SU-DHL-6 (cell line): ENCODE measurements around the gene MAP3K2.

Experiments
- H2AFZ ChIP-seq: fragments of 200-600 bp; sonication (generic); 2 replicates; pipeline ENCODE4 v1.6.1; 2014; ENCODE audit warnings: low read depth, mild to moderate bottlenecking, moderate library complexity, mixed read lengths, antibody characterized with exemption, low read length; ENCODE audit not compliant: severe bottlenecking
- H3F3A ChIP-seq: fragments of 200-600 bp; shearing (Covaris generic); 2 replicates; pipeline ENCODE4 v1.6.0; 2016; ENCODE audit warnings: antibody characterized with exemption, mild to moderate bottlenecking; ENCODE audit not compliant: insufficient read depth
- H3K27ac ChIP-seq: fragments of 200-600 bp; sonication (generic); 2 replicates; pipeline ENCODE4 v1.5.1; 2016; ENCODE audit warnings: low read depth, mild to moderate bottlenecking, low read length, moderate library complexity, mixed read lengths
- H3K27me3 ChIP-seq: fragments of 200-600 bp; sonication (generic), shearing (Covaris generic); 2 replicates; pipeline ENCODE4 v1.6.0; 2014; ENCODE audit warnings: mild to moderate bottlenecking, low read length
- H3K36me3 ChIP-seq: fragments of 200-600 bp; sonication (generic); 2 replicates; pipeline ENCODE4 v1.6.1; 2014; ENCODE audit warnings: mild to moderate bottlenecking, low read length, mixed read lengths
- H3K4me2 ChIP-seq: fragments of 300-600, 200-600 bp; shearing (Covaris generic), sonication (generic); 2 replicates; pipeline ENCODE4 v1.6.0; 2014; ENCODE audit warnings: low read length, low read depth, mild to moderate bottlenecking; ENCODE audit not compliant: poor library complexity, severe bottlenecking
- H3K4me3 ChIP-seq: fragments of 200-600 bp; sonication (generic); 2 replicates; pipeline ENCODE4 v1.5.1; 2014; ENCODE audit warnings: antibody characterized with exemption, low read length, mild to moderate bottlenecking, mixed read lengths; ENCODE audit not compliant: insufficient read depth, poor library complexity, severe bottlenecking
- H3K79me2 ChIP-seq: fragments of 200-600 bp; sonication (generic); 2 replicates; pipeline ENCODE4 v1.6.1; 2014; ENCODE audit warnings: mild to moderate bottlenecking, low read length, moderate library complexity; ENCODE audit not compliant: insufficient read depth
- H3K9ac ChIP-seq: fragments of 200-600 bp; sonication (generic); 2 replicates; pipeline ENCODE4 v1.7.0; 2014; ENCODE audit warnings: mild to moderate bottlenecking, low read length
- H3K9me2 ChIP-seq: fragments of 200-600 bp; sonication (generic); replicated peaks from 2 replicates; pipeline ENCODE4 v1.6.1; 2014; ENCODE audit warnings: low read length; ENCODE audit not compliant: insufficient read depth
- H3K9me3 ChIP-seq: fragments of 200-600 bp; sonication (generic); 2 replicates; pipeline ENCODE4 v1.6.1; 2014; ENCODE audit warnings: low read length, mixed read lengths; ENCODE audit not compliant: insufficient read depth
- H4K20me1 ChIP-seq: fragments of 200-600 bp; sonication (generic); 2 replicates; pipeline ENCODE4 v1.6.1; 2014; ENCODE audit warnings: low read depth, mild to moderate bottlenecking, antibody characterized with exemption, low read length, moderate library complexity, mixed read lengths
- EZH2phosphoT487 ChIP-seq: fragments of 200-600 bp; sonication (generic), shearing (Covaris generic); conservative IDR thresholded peaks from 2 replicates; pipeline ENCODE4 v1.6.1; 2018; ENCODE audit warnings: mild to moderate bottlenecking, antibody characterized with exemption, low read length, moderate library complexity, mixed read lengths
- TF ChIP-seq, protein P1 (sequence below): fragments of 200-600 bp; sonication (generic); IDR thresholded peaks from one replicate; pipeline ENCODE4 v1.5.1; 2017; ENCODE audit warnings: antibody characterized with exemption, mild to moderate bottlenecking, low read length, moderate library complexity; ENCODE audit not compliant: insufficient read depth, poor library complexity, severe bottlenecking

Gene MAP3K2

GRCh38 chr2:127417406-127417805, 29.6 kb upstream of the MAP3K2 start:
- H3K36me3 ChIP-seq = no peaks in the 10 kb centered on the region
- H3K27me3 ChIP-seq = no peaks in the 10 kb centered on the region
- no peaks in the 10 kb centered on the region for H3K9me3 ChIP-seq
- H2AFZ ChIP-seq = no peak overlapping the region
- H3K4me2 ChIP-seq = no peak overlapping the region
- no peaks in the 10 kb centered on the region for H4K20me1 ChIP-seq
- no peak overlapping the region for H3K27ac ChIP-seq
- no peaks in the 10 kb centered on the region for H3F3A ChIP-seq
- H3K9me2 ChIP-seq = no peaks in the 10 kb centered on the region
- H3K9ac ChIP-seq = no peak overlapping the region
- TF ChIP-seq, protein P1, sequence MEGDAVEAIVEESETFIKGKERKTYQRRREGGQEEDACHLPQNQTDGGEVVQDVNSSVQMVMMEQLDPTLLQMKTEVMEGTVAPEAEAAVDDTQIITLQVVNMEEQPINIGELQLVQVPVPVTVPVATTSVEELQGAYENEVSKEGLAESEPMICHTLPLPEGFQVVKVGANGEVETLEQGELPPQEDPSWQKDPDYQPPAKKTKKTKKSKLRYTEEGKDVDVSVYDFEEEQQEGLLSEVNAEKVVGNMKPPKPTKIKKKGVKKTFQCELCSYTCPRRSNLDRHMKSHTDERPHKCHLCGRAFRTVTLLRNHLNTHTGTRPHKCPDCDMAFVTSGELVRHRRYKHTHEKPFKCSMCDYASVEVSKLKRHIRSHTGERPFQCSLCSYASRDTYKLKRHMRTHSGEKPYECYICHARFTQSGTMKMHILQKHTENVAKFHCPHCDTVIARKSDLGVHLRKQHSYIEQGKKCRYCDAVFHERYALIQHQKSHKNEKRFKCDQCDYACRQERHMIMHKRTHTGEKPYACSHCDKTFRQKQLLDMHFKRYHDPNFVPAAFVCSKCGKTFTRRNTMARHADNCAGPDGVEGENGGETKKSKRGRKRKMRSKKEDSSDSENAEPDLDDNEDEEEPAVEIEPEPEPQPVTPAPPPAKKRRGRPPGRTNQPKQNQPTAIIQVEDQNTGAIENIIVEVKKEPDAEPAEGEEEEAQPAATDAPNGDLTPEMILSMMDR = no peak
- no peak for TF ChIP-seq EZH2phosphoT487
- no peak overlapping the region for H3K4me3 ChIP-seq
- H3K79me2 ChIP-seq = no peaks in the 10 kb centered on the region

GRCh38 chr2:127416506-127417001, 28.8 kb upstream of the MAP3K2 start:
- peak overlapping the region; percentile 63 for H3K4me2 ChIP-seq
- H3K9ac ChIP-seq = peak overlapping the region; percentile 28; the same call in 1 of the 2 replicates
- H3K27me3 ChIP-seq = no peaks in the 10 kb centered on the region
- no peaks in the 10 kb centered on the region for H3K9me2 ChIP-seq
- H3K4me3 ChIP-seq = peak overlapping the region; percentile 29
- TF ChIP-seq, protein P1 = no peak
- no peak for TF ChIP-seq EZH2phosphoT487
- no peaks in the 10 kb centered on the region for H3K79me2 ChIP-seq
- H3K36me3 ChIP-seq = no peaks in the 10 kb centered on the region
- no peaks in the 10 kb centered on the region for H3F3A ChIP-seq
- no peak overlapping the region for H3K27ac ChIP-seq
- H3K9me3 ChIP-seq = no peaks in the 10 kb centered on the region
- no peak overlapping the region for H2AFZ ChIP-seq
- H4K20me1 ChIP-seq = no peaks in the 10 kb centered on the region

- peak overlapping the region; percentile 29 for H3K4me3 ChIP-seq
- peak overlapping the region; percentile 63 for H3K4me2 ChIP-seq
- peak overlapping the region; percentile 73 for H2AFZ ChIP-seq
Measured at GRCh38 chr2:127415593-127416505, 28.1 kb upstream of the MAP3K2 start.

More at GRCh38 chr2:127415593-127416505, 28.1 kb upstream of the MAP3K2 start:
- H4K20me1 ChIP-seq = no peaks in the 10 kb centered on the region
- no peaks in the 10 kb centered on the region for H3K9me3 ChIP-seq
- no peaks in the 10 kb centered on the region for H3K36me3 ChIP-seq
- H3F3A ChIP-seq = no peaks in the 10 kb centered on the region
- H3K79me2 ChIP-seq = no peaks in the 10 kb centered on the region
- H3K9me2 ChIP-seq = no peaks in the 10 kb centered on the region
- TF ChIP-seq EZH2phosphoT487 = no peak
- TF ChIP-seq, protein P1 = peak; percentile 79
- peak overlapping the region; percentile 28; the same call in 1 of the 2 replicates for H3K9ac ChIP-seq
- no peak overlapping the region for H3K27ac ChIP-seq
- H3K27me3 ChIP-seq = no peaks in the 10 kb centered on the region
